ENCODE measurements around the gene HRC. TPM values are rescaled to one million over a fixed set of nuclear protein-coding genes. Genes with fewer than 3 reads are reported as not detected.
"Not testable (repeated sequence)": the region's sequence is repeated elsewhere in the genome, so short reads cannot be mapped to it uniquely, and the experiment has no call there.

HRC gene
- total and polyA plus RNA-seq, 4 donors: 0.14 to 5.7 (median 1.1) TPM

DNA sequence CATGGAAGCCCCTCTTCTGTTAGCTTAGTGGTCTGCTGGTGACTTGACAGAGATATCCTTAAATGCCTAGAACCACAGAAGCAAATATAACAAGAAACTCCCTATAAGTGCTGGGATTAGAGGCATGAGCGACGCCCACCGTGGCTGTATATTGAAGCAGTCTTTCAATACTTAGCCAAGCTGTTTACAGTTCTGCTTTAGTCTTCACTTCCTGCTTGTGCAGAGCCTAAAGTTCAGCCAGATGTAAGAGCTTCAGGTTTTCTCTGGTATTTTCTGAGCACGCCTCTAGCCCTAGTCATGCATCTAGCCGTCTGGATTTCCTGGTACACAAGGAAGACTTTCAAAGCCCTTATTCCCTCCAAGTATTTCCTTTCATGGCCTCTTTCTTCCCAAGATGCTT is 30.9 kb upstream of the HRC start:
- H3K27me3 ChIP-seq (ENCODE audit: control insufficient read depth in 3 of 3, insufficient read depth in 3 of 3, low read length in 2 of 3): no peaks in the 10 kb centered on the region
- no peak overlapping the region for H3K4me3 ChIP-seq
- peaks cover 0 to 19% (median 0%) of the 10 kb centered on the region in 5 donors for H3K4me1 ChIP-seq (ENCODE audit: control insufficient read depth in 5 of 5, insufficient read depth in 5 of 5, low read length in 5 of 5)
- DNase-seq: no peak
- TF ChIP-seq, protein P1, sequence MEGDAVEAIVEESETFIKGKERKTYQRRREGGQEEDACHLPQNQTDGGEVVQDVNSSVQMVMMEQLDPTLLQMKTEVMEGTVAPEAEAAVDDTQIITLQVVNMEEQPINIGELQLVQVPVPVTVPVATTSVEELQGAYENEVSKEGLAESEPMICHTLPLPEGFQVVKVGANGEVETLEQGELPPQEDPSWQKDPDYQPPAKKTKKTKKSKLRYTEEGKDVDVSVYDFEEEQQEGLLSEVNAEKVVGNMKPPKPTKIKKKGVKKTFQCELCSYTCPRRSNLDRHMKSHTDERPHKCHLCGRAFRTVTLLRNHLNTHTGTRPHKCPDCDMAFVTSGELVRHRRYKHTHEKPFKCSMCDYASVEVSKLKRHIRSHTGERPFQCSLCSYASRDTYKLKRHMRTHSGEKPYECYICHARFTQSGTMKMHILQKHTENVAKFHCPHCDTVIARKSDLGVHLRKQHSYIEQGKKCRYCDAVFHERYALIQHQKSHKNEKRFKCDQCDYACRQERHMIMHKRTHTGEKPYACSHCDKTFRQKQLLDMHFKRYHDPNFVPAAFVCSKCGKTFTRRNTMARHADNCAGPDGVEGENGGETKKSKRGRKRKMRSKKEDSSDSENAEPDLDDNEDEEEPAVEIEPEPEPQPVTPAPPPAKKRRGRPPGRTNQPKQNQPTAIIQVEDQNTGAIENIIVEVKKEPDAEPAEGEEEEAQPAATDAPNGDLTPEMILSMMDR (IDR thresholded peaks at IDR 0.05; ENCODE audit: control extremely low read depth, extremely low read depth): no peak
- H3K36me3 ChIP-seq (ENCODE audit: control insufficient read depth in 4 of 4, insufficient read depth in 4 of 4, low read length in 4 of 4): peaks cover 9 to 24% (median 15%) of the 10 kb centered on the region in 4 donors
- 56 to 69% methylated on average over 5 of the region's 5 CpGs for WGBS, 2 donors
- H3K27ac ChIP-seq (ENCODE audit: low read depth in 1 of 2, low read length in 1 of 2): peak overlapping the region in 1 of 2 donors; percentile 5
- no peak for ATAC-seq (ENCODE audit: insufficient read depth, low FRiP score)
- H3K9me3 ChIP-seq (ENCODE audit: control insufficient read depth in 4 of 4, insufficient read depth in 3 of 4, low read length in 3 of 4): peaks cover 0 to 7% (median 0%) of the 10 kb centered on the region in 4 donors
- H3K9ac ChIP-seq (ENCODE audit: insufficient read depth in 1 of 2, low read length in 2 of 2): no peak overlapping the region

GRCh38 chr19:49182848-49183375 is 27.7 kb upstream of the HRC start:
- no peaks in the 10 kb centered on the region for H3K27me3 ChIP-seq (ENCODE audit: control insufficient read depth in 3 of 3, insufficient read depth in 3 of 3, low read length in 2 of 3)
- no peak overlapping the region for H3K27ac ChIP-seq (ENCODE audit: low read depth in 1 of 2, low read length in 1 of 2)
- peaks cover 0 to 4% (median 0%) of the 10 kb centered on the region in 5 donors for H3K4me1 ChIP-seq (ENCODE audit: control insufficient read depth in 5 of 5, insufficient read depth in 5 of 5, low read length in 5 of 5)
- ATAC-seq (ENCODE audit: insufficient read depth, low FRiP score) (no peak), DNase-seq (no peak)
- H3K9ac ChIP-seq (ENCODE audit: insufficient read depth in 1 of 2, low read length in 2 of 2): no peak overlapping the region
- peaks cover 3 to 18% (median 9%) of the 10 kb centered on the region in 4 donors for H3K36me3 ChIP-seq (ENCODE audit: control insufficient read depth in 4 of 4, insufficient read depth in 4 of 4, low read length in 4 of 4)
- WGBS, 2 donors: 85 to 91% methylated on average over 23 to 26 of the region's 26 CpGs
- TF ChIP-seq, protein P1 (IDR thresholded peaks at IDR 0.05; ENCODE audit: control extremely low read depth, extremely low read depth): no peak
- H3K9me3 ChIP-seq (ENCODE audit: control insufficient read depth in 4 of 4, insufficient read depth in 3 of 4, low read length in 3 of 4): peaks cover 0 to 2% (median 0%) of the 10 kb centered on the region in 4 donors
- H3K4me3 ChIP-seq: no peak overlapping the region

GRCh38 chr19:49182010-49182847 is 27.0 kb upstream of the HRC start:
- not testable (repeated sequence) for ATAC-seq (ENCODE audit: insufficient read depth, low FRiP score); H3K9ac ChIP-seq (ENCODE audit: insufficient read depth in 1 of 2, low read length in 2 of 2); H3K4me3 ChIP-seq; H3K27me3 ChIP-seq (ENCODE audit: control insufficient read depth in 3 of 3, insufficient read depth in 3 of 3, low read length in 2 of 3); H3K27ac ChIP-seq (ENCODE audit: low read depth in 1 of 2, low read length in 1 of 2); H3K9me3 ChIP-seq (ENCODE audit: control insufficient read depth in 4 of 4, insufficient read depth in 3 of 4, low read length in 3 of 4); DNase-seq; H3K4me1 ChIP-seq (ENCODE audit: control insufficient read depth in 5 of 5, insufficient read depth in 5 of 5, low read length in 5 of 5)
- peaks cover 3 to 18% (median 9%) of the 10 kb centered on the region in 4 donors for H3K36me3 ChIP-seq (ENCODE audit: control insufficient read depth in 4 of 4, insufficient read depth in 4 of 4, low read length in 4 of 4)
- WGBS, 2 donors: 84 to 93% methylated on average over 20 of the region's 20 CpGs

DNA sequence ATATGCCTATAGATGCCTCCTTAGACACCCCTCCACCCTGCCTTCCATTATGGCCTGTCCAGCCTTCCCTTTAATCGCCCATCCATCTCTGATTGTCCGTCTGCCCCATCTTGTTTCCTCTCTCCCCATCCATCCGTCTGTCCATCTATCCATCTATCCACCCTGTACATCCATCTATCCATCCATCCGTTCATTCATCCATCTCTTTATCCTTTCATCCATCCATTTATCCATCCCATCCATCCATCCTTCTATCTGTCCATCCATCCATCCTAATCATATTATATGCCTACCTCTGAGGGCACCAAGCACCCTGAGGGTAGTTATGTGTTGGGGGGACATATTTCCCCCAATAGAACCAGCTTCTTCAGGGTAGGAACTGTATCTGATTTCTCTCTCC is 25.5 kb upstream of the HRC start:
- Histone ChIP-seq H3K36me3 (ENCODE audit: control insufficient read depth in 4 of 4, insufficient read depth in 4 of 4, low read length in 4 of 4) (peaks cover 3 to 15% (median 5%) of the 10 kb centered on the region in 4 donors), H3K27me3 (ENCODE audit: control insufficient read depth in 3 of 3, insufficient read depth in 3 of 3, low read length in 2 of 3) (no peaks in the 10 kb centered on the region), H3K4me3 (no peak overlapping the region), H3K9ac (ENCODE audit: insufficient read depth in 1 of 2, low read length in 2 of 2) (no peak overlapping the region), H3K9me3 (ENCODE audit: control insufficient read depth in 4 of 4, insufficient read depth in 3 of 4, low read length in 3 of 4) (peaks cover 0 to 2% (median 0%) of the 10 kb centered on the region in 4 donors), H3K27ac (ENCODE audit: low read depth in 1 of 2, low read length in 1 of 2) (no peak overlapping the region), H3K4me1 (ENCODE audit: control insufficient read depth in 5 of 5, insufficient read depth in 5 of 5, low read length in 5 of 5) (peaks cover 0 to 2% (median 0%) of the 10 kb centered on the region in 5 donors)
- DNase-seq (no peak), ATAC-seq (ENCODE audit: insufficient read depth, low FRiP score) (no peak)
- WGBS, 2 donors: 95 to 97% methylated on average over 4 of the region's 4 CpGs
- TF ChIP-seq, protein P1 (IDR thresholded peaks at IDR 0.05; ENCODE audit: control extremely low read depth, extremely low read depth): no peak
